Muscle of leg (tissue), 11 donors: Measurements from ENCODE around the gene PDXP. TPM values are rescaled to one million over a fixed set of nuclear protein-coding genes. Genes with fewer than 3 reads are reported as not detected.

Experiments used
- DNase-seq: peaks from one replicate; pipeline ENCODE4 v3.0.0; 2013
- H3K27ac ChIP-seq: one replicate; pipeline ENCODE4 v1.5.1; 2013; ENCODE audit warnings: mild to moderate bottlenecking, low read length, control low read depth
- H3K27me3 ChIP-seq: one replicate; pipeline ENCODE4 v1.6.1; 2013; ENCODE audit warnings: low read length; ENCODE audit not compliant: control insufficient read depth, insufficient read depth
- H3K36me3 ChIP-seq: one replicate; pipeline ENCODE4 v1.6.1; 2013; ENCODE audit warnings: low read length; ENCODE audit not compliant: control insufficient read depth, insufficient read depth
- H3K4me1 ChIP-seq: one replicate; pipeline ENCODE4 v1.6.1; 2013; ENCODE audit warnings: low read length; ENCODE audit not compliant: control insufficient read depth, insufficient read depth
- H3K4me3 ChIP-seq: one replicate; pipeline ENCODE4 v1.5.1; 2013; ENCODE audit warnings: low read length, control low read depth
- H3K9me3 ChIP-seq: replicated peaks from 2 replicates; pipeline ENCODE4 v1.6.1; 2013; ENCODE audit warnings: low read depth, low read length; ENCODE audit not compliant: control insufficient read depth
- WGBS: methylation state at CpG from one replicate; pipeline ENCODE4 v1.1.5; 2013; ENCODE audit warnings: missing lambda C conversion rate; ENCODE audit not compliant: insufficient coverage; 5-methylcytosine and 5-hydroxymethylcytosine counted together
- polyA plus RNA-seq, 8 donors: library from polyadenylated mRNA; unstranded; fragments of 120-200 nt; gene quantifications; one replicate each; pipeline versions ENCODE4 v1.2.1 to v1.2.3, GENCODE V29; 2013; ENCODE audit warnings: inconsistent platforms in 1 of 8, low replicate concordance in 1 of 8; ENCODE audit not compliant: insufficient read length in 8 of 8, insufficient read depth in 1 of 8
- total RNA-seq: library from RNA; stranded (reverse); fragments of 120-200 nt; gene quantifications from one replicate; pipeline ENCODE4 v1.2.4, GENCODE V29; 2013

The PDXP gene
- total and polyA plus RNA-seq, 9 donors: 10.8 to 17.8 (median 15.3) TPM

DNA sequence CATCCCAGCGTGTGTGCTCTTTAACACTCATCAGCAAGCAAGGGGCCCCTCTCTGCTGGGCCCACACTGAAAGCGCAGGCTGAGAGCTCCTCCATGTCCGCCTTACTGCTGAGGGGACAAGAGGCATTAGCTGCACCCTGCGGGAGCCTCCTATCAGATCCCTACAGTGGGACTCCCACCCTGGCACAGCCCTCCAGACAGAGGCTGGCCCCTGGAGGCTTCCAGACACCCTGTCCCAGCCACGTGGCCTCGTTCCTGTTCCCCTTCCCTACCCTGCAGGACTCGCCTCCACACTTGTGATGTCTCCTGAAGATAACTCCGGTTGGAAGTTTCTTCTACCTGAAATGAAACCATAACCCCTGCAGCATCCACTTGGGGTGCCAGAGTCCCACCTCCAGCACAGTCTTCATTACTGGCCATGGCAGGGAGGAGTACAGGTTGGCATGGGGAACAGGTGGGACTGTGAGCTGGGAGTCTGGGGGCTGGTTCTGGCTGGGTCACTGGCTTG, 24.1 kb upstream of the PDXP start:
- DNase-seq: no peak
- H3K27me3 ChIP-seq: no peaks in the 10 kb centered on the region
- H3K27ac ChIP-seq: peak overlapping the region; percentile 87
- WGBS: 21% methylated on average over 7 of the region's 8 CpGs
- H3K4me1 ChIP-seq: peaks cover 78% of the 10 kb centered on the region
- no peaks in the 10 kb centered on the region for H3K9me3 ChIP-seq
- peaks cover 28% of the 10 kb centered on the region for H3K36me3 ChIP-seq
- H3K4me3 ChIP-seq: peak overlapping the region; percentile 9

DNA sequence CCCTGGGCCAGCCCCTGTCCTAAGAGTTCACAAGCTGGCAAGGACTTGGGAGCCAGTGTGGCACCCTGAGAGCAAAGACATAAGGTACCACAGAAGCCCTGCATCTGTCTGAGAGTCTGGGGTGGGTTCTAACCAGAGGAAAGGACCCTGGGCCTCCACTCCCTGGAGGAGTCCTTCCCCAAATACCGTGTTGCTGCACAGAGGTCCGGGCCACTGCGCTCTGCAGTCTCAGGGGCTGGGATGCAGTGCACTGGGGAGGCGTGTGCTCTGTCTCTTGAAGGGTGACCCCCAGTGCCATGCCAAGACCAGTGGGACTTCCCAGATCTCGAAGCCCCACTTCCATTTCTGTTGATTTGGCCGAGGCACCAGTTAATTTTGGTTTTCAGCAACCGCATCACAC, 23.4 kb upstream of the PDXP start:
- 66% methylated on average over 6 of the region's 7 CpGs for WGBS
- no peaks in the 10 kb centered on the region for H3K27me3 ChIP-seq
- peak; percentile 20 for DNase-seq
- H3K36me3 ChIP-seq: peaks cover 22% of the 10 kb centered on the region
- no peak overlapping the region for H3K4me3 ChIP-seq
- H3K4me1 ChIP-seq: peaks cover 84% of the 10 kb centered on the region
- H3K9me3 ChIP-seq: no peaks in the 10 kb centered on the region
- peak overlapping the region; percentile 87 for H3K27ac ChIP-seq

DNA sequence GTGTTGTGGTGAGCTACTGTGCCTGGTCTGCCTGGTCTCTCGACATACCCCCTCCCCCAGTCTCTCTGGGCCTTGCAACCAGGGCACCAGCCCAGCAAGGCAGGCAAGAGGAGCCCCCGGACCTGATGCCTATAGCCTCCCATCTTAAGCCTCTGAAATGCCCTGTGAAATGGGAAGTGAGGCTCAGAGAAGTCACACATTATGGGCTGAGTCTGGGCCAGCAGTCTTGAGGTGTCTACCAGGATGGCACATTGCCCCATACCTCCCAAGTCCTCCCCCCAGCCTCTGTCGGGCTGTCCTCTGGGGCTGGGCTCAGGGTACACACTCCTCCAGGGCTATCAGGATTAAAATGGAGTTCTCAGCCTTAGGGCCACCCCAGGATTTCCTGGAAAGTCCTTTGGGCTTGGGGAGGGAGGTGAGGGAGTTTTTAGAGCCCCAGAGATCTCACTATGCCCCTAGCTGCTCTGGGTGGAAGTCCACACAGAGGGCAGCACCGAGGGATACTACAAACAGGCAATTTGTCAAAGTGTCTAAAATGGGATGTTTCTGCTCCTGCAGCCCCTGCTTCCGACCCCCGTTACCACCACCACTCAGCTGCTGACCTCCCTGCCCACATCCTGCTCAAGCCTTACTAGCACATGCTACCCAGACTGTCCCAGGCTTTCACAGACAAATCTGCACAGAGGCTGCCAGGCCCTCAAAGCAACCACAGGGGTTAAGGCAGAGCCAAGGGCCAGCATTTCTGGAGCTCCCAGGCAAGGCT, 22.2 kb upstream of the PDXP start:
- DNase-seq: peak; percentile 24
- no peaks in the 10 kb centered on the region for H3K9me3 ChIP-seq
- WGBS: 42% methylated on average over 2 of the region's 6 CpGs

DNA sequence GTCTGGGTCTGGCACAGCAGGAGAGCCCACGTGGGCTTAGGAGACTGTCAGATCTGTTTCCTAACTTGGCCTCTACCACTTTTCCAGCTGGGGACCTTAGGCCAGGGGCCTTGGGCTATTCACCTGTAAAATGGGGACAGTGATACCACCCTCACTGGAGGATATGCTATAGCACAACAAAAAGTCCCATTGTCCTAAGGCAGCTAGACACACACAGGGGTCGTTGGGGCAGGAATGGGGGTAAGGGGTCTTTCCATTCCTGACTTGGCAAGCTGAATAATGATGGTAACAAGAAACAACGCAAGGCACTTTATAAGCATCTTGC, 21.6 kb upstream of the PDXP start:
- 0% methylated on average over 1 of the region's 3 CpGs for WGBS
- Histone ChIP-seq H3K9me3 (no peaks in the 10 kb centered on the region), H3K36me3 (peaks cover 15% of the 10 kb centered on the region), H3K27me3 (no peaks in the 10 kb centered on the region), H3K4me3 (no peak overlapping the region), H3K4me1 (peaks cover 85% of the 10 kb centered on the region), H3K27ac (no peak overlapping the region)
- DNase-seq: no peak

More for the DNA sequence above, 22.2 kb upstream of the PDXP start:
- Histone ChIP-seq H3K4me3 (no peak overlapping the region), H3K27ac (no peak overlapping the region), H3K36me3 (peaks cover 14% of the 10 kb centered on the region), H3K27me3 (no peaks in the 10 kb centered on the region), H3K4me1 (peaks cover 90% of the 10 kb centered on the region)

DNA sequence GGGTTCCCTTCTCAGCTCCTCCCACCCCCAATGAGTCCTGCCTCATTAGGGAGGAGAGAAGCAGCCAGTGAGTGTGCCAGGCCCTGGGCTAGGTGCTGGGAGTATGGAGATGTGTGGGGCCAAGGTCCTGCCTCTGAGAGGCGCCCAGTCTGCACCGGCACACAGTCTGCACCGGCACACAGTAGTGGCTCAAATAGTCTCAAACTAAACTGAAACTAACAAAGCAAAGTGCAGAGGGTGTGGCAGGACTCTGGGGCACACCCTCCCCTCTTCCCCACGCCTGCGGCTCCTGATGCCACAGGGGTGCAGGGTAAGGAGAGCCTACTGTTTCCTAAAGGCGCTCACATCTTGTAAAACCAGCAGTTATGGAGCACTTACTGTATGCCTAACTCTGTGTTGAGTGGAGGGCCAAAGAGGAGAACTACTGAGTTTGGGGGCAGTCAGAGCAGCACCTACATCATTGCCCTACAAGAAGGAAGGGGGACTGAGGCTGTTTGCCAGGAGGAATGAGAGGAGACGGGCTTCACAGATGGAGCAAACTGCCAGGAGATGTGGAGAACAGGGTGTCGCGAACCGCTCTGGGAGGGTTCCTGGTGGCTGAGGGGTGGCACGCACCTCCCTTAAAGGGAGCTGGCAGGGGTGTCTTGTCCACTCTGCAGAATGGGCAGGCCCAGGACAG, 20.0 kb upstream of the PDXP start:
- Histone ChIP-seq H3K27ac (no peak overlapping the region), H3K4me1 (peaks cover 75% of the 10 kb centered on the region)

DNA sequence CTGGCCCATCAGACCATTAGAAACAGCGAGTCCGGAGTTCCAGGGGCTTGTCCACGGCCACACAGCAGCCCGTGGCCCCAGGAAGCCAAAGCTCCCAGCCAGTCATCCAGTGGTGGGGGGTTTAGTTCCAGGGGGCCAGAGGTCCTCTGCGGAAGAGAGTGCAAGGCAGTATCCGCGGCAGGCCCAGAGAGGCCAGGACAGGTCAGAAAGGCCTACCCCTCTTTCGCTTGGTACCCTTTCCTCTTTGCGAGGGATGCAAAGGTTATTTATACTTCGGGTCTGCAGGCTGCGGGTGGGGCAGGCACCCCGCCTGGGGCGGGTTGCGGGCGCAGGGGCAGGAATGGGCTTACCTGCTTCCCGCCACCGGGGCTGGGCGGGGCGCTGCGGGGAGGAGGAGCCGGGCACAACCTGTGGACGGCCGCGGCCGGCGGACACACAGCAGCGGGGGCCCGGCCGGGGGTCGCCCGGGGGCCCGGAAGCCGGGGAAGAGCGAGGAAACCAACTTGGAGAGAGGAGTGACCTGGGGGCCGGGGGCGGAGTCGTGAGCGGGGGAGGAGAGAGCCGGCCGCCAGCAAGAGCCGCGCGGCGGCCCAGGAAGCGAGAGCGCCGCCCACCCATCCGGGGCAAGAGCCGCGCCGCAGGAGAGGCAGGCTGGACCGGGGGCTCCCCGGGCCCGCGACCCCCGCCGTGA, 19.3 kb upstream of the PDXP start, which contains the start of gene SH3BP1:
SH3BP1 (plus strand) TSS at position 600 of the 691 bp plus-strand sequence. CDS start 119 bp downstream, outside the sequence.
- H3K4me3 ChIP-seq: peak within 1 kb of the TSS; percentile 53
- no peaks in the 10 kb centered on the region for H3K27me3 ChIP-seq
- DNase-seq: peak; percentile 75
- H3K27ac ChIP-seq: peak within 1 kb of the TSS; percentile 3
- peaks cover 19% of the 10 kb centered on the region for H3K36me3 ChIP-seq
- WGBS: 7% methylated on average over 52 of the region's 57 CpGs
- no peaks in the 10 kb centered on the region for H3K9me3 ChIP-seq
- H3K4me1 ChIP-seq: peaks cover 71% of the 10 kb centered on the region

More for the DNA sequence above, 20.0 kb upstream of the PDXP start:
- H3K4me3 ChIP-seq: peak overlapping the region; percentile 53
- peaks cover 15% of the 10 kb centered on the region for H3K36me3 ChIP-seq
- peak; percentile 35 for DNase-seq
- no peaks in the 10 kb centered on the region for H3K9me3 ChIP-seq
- H3K27me3 ChIP-seq: no peaks in the 10 kb centered on the region
- WGBS: 42% methylated on average over 7 of the region's 11 CpGs

DNA sequence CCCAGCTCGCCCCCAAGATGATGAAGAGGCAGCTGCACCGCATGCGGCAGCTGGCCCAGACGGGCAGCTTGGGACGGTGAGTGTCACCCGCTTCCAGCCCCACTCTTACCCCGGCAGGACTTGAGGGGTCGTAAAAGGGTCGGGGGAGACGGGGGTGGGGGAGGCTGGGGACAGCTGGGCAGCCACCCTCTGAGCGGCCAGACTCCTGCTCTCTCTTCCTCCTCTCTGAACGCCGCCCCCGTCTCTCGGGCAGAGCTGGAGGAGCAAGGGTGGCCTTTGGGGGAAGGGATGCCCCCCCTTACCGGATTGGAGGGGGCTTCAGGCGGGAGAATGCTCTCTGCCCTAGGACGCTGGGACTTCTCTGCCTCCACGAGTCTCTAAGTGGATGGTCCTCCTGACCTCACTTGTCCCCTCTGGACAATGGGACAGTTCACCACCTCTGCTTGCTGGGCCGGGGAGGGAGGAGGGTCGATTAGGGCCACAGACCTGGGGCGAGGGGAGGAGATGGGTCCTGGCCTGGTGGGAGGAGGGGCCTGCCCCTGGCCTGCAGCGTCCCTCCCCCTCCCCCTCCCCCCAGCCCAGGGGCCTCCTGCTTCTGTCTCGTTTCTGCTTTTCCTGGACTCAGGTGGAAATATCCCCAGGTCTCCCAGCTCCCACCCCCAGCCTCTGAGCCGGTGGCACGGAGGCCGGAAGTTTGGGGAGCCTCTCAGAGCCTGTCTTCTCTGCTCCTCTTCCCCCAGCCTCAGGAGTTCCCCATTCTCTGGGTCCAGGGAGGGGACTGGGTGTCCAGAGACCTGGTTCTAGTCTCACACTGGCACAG, 18.5 kb upstream of the PDXP start:
- Histone ChIP-seq H3K9me3 (no peaks in the 10 kb centered on the region), H3K4me1 (peaks cover 63% of the 10 kb centered on the region), H3K27ac (peak overlapping the region; percentile 3), H3K27me3 (no peaks in the 10 kb centered on the region), H3K4me3 (peak overlapping the region; percentile 53), H3K36me3 (peaks cover 27% of the 10 kb centered on the region)
- WGBS: 0% methylated on average over 1 of the region's 27 CpGs
- DNase-seq: peak; percentile 38

DNA sequence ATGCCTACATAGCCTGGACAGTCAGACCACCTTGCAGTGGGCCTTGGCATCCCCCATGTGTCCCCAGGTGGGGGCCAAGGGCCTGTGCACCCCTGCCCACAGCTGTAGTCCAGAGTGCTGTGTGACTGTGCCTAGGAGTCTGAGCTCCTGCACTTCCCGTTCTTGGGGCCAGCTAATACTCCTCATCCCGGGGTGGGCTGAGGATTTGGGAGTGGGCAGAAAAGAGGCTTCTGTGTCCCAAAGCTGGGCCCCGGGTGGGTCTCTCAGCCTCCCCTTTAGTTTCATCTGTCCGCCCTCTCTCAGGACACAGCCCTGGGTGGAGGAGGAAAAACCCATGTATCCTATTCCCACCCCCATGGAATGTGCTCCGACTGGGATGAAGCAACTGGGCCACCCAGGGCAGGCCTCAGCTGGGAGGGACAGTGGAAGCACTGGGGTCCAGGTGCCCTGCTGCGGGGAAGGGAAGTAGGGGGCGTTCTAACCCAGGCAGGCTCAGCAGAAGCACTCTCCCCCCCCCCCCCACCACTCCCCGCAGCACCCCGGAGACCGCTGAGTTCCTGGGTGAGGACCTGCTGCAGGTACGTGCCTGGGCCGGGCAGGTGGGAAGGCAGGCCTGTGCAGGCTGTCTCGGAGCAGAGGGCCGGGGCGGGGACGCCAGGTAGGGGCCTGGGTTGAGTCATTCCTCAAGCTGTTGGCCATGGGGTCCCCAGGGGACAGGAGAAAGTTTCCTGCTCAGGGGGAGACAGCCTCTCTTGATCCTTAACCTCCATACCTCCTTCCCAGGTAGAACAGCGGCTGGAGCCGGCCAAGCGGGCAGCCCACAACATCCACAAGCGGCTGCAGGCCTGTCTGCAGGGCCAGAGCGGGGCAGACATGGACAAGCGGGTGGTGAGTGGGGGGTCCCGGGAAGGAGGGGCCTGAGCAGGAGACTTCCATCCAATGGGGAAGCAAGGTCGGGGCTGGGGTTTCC, 17.6 kb upstream of the PDXP start:
- peak; percentile 16 for DNase-seq
- 83% methylated on average over 6 of the region's 24 CpGs for WGBS
- H3K36me3 ChIP-seq: peaks cover 30% of the 10 kb centered on the region
- no peaks in the 10 kb centered on the region for H3K9me3 ChIP-seq
- no peaks in the 10 kb centered on the region for H3K27me3 ChIP-seq
- peaks cover 54% of the 10 kb centered on the region for H3K4me1 ChIP-seq
- H3K4me3 ChIP-seq: peak overlapping the region; percentile 53
- H3K27ac ChIP-seq: no peak overlapping the region

DNA sequence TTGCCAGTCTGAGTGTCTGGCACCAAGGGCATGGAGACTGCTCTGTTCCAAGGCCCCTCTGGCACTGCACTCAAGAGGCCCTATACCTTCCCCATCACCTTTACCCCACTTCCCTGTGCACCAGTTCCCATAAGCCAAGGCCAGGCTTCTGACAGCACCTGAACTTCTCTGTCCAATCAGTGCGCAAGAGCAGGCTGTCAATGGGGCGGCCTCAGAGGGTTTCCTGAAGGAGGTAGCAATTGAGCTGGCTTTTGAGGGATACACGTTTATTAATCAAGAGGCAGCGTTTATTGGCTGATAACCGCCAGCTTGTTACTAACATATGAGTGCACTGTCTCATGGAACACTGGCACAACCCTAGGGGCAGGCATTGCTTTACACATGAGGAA, 17.0 kb upstream of the PDXP start:
- Histone ChIP-seq H3K36me3 (peaks cover 31% of the 10 kb centered on the region), H3K4me1 (peaks cover 50% of the 10 kb centered on the region), H3K27me3 (no peaks in the 10 kb centered on the region), H3K9me3 (no peaks in the 10 kb centered on the region), H3K4me3 (no peak overlapping the region), H3K27ac (no peak overlapping the region)
- no peak for DNase-seq
- WGBS: 82% methylated on average over 5 of the region's 5 CpGs
